Measurements from ENCODE around the gene PPP1R36.

The PPP1R36 gene

DNA sequence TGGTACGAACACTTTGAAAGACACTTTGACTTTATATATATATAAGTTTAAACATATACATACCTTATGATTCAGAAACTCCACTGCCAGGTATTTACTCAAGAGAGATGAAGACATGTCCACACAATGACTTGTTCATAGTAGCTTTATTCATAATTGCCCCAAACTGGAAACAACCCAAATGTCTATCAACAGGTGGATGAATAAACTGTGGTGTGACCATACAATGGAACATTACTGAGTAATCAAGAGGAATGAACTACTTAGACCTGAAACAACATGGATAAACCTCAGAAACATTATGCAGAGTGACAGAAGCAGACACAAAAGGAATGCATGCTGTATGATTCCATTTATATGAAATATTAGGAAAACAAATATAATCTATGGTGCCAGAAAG, 71.1 kb downstream of the PPP1R36 start:
- no peaks in the 10 kb centered on the region for H3K27me3 ChIP-seq (ENCODE audit: insufficient read depth, low read length, poor library complexity, severe bottlenecking)
- H3K4me1 ChIP-seq (ENCODE audit: insufficient read depth, low read length, poor library complexity, severe bottlenecking): peaks cover 14% of the 10 kb centered on the region
- TF ChIP-seq EZH2phosphoT487 (IDR thresholded peaks at IDR 0.05; ENCODE audit: borderline replicate concordance): no peak
- TF ChIP-seq, protein P1, sequence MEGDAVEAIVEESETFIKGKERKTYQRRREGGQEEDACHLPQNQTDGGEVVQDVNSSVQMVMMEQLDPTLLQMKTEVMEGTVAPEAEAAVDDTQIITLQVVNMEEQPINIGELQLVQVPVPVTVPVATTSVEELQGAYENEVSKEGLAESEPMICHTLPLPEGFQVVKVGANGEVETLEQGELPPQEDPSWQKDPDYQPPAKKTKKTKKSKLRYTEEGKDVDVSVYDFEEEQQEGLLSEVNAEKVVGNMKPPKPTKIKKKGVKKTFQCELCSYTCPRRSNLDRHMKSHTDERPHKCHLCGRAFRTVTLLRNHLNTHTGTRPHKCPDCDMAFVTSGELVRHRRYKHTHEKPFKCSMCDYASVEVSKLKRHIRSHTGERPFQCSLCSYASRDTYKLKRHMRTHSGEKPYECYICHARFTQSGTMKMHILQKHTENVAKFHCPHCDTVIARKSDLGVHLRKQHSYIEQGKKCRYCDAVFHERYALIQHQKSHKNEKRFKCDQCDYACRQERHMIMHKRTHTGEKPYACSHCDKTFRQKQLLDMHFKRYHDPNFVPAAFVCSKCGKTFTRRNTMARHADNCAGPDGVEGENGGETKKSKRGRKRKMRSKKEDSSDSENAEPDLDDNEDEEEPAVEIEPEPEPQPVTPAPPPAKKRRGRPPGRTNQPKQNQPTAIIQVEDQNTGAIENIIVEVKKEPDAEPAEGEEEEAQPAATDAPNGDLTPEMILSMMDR (conservative IDR thresholded peaks at IDR 0.05; ENCODE audit: low read length): no peak
- no peaks in the 10 kb centered on the region for H3K79me2 ChIP-seq (ENCODE audit: insufficient read depth, low read length)
- H3K9ac ChIP-seq (ENCODE audit: low read depth, low read length, poor library complexity, severe bottlenecking): no peak overlapping the region
- H3K4me3 ChIP-seq (ENCODE audit: low read length, poor library complexity, severe bottlenecking): no peak overlapping the region
- 0 out of 2 replicates have a peak overlapping the region, but pooled peaks have one; percentile 20 for H2AFZ ChIP-seq (ENCODE audit: low read length)
- H4K20me1 ChIP-seq (ENCODE audit: insufficient read depth, low read length, poor library complexity, severe bottlenecking): no peaks in the 10 kb centered on the region
- no peaks in the 10 kb centered on the region for H3K9me2 ChIP-seq (replicated peaks; ENCODE audit: low read depth, low read length)
- H3F3A ChIP-seq (ENCODE audit: low read depth): no peaks in the 10 kb centered on the region; the same call in 1 of the 2 replicates
- H3K36me3 ChIP-seq (ENCODE audit: insufficient read depth, low read length): no peaks in the 10 kb centered on the region
- no peaks in the 10 kb centered on the region for H3K9me3 ChIP-seq (ENCODE audit: insufficient read depth, low read depth, low read length)
- H3K4me2 ChIP-seq (ENCODE audit: low read depth, low read length, poor library complexity, severe bottlenecking): no peak overlapping the region

GRCh38 chr14:64623554-64624165, 73.9 kb downstream of the PPP1R36 start:
- TF ChIP-seq, protein P1 (conservative IDR thresholded peaks at IDR 0.05; ENCODE audit: low read length): no peak
- no peaks in the 10 kb centered on the region for H3F3A ChIP-seq (ENCODE audit: low read depth)
- no peak overlapping the region for H3K9ac ChIP-seq (ENCODE audit: low read depth, low read length, poor library complexity, severe bottlenecking)
- no peaks in the 10 kb centered on the region for H3K79me2 ChIP-seq (ENCODE audit: insufficient read depth, low read length)
- peak overlapping the region; percentile 47 for H3K4me2 ChIP-seq (ENCODE audit: low read depth, low read length, poor library complexity, severe bottlenecking)
- H3K36me3 ChIP-seq (ENCODE audit: insufficient read depth, low read length): no peaks in the 10 kb centered on the region
- H4K20me1 ChIP-seq (ENCODE audit: insufficient read depth, low read length, poor library complexity, severe bottlenecking): no peaks in the 10 kb centered on the region
- H3K9me2 ChIP-seq (replicated peaks; ENCODE audit: low read depth, low read length): no peaks in the 10 kb centered on the region
- H3K9me3 ChIP-seq (ENCODE audit: insufficient read depth, low read depth, low read length): no peaks in the 10 kb centered on the region
- H2AFZ ChIP-seq (ENCODE audit: low read length): peak overlapping the region; percentile 60; the same call in 1 of the 2 replicates
- H3K4me3 ChIP-seq (ENCODE audit: low read length, poor library complexity, severe bottlenecking): no peak overlapping the region
- peaks cover 14% of the 10 kb centered on the region for H3K4me1 ChIP-seq (ENCODE audit: insufficient read depth, low read length, poor library complexity, severe bottlenecking)
- no peaks in the 10 kb centered on the region for H3K27me3 ChIP-seq (ENCODE audit: insufficient read depth, low read length, poor library complexity, severe bottlenecking)

- TF ChIP-seq, protein P1 (conservative IDR thresholded peaks at IDR 0.05; ENCODE audit: low read length): no peak
- no peak for TF ChIP-seq EZH2phosphoT487 (IDR thresholded peaks at IDR 0.05; ENCODE audit: borderline replicate concordance)
- H2AFZ ChIP-seq (ENCODE audit: low read length): peak overlapping the region; percentile 21; the same call in 1 of the 2 replicates
- H3K27me3 ChIP-seq (ENCODE audit: insufficient read depth, low read length, poor library complexity, severe bottlenecking): no peaks in the 10 kb centered on the region
Observed at GRCh38 chr14:64625386-64626232, 75.8 kb downstream of the PPP1R36 start.

More at GRCh38 chr14:64625386-64626232, 75.8 kb downstream of the PPP1R36 start:
- Histone ChIP-seq H3K9me2 (replicated peaks; ENCODE audit: low read depth, low read length) (no peaks in the 10 kb centered on the region), H3K36me3 (ENCODE audit: insufficient read depth, low read length) (no peaks in the 10 kb centered on the region), H3F3A (ENCODE audit: low read depth) (no peaks in the 10 kb centered on the region), H3K4me1 (ENCODE audit: insufficient read depth, low read length, poor library complexity, severe bottlenecking) (peaks cover 14% of the 10 kb centered on the region), H3K79me2 (ENCODE audit: insufficient read depth, low read length) (no peaks in the 10 kb centered on the region), H4K20me1 (ENCODE audit: insufficient read depth, low read length, poor library complexity, severe bottlenecking) (no peaks in the 10 kb centered on the region), H3K9me3 (ENCODE audit: insufficient read depth, low read depth, low read length) (no peaks in the 10 kb centered on the region), H3K4me2 (ENCODE audit: low read depth, low read length, poor library complexity, severe bottlenecking) (no peak overlapping the region), H3K9ac (ENCODE audit: low read depth, low read length, poor library complexity, severe bottlenecking) (no peak overlapping the region), H3K4me3 (ENCODE audit: low read length, poor library complexity, severe bottlenecking) (no peak overlapping the region)
